DMS53 treated with DMSO at 0.1 percent for 48 hours (cell line): ENCODE measurements around the gene SORCS2.

Experiments
- DNase-seq: peaks from one replicate; lab custom pipeline; 2025; ENCODE audit not compliant: unreplicated experiment; lab: John Stamatoyannopoulos, UW

Gene SORCS2

DNA sequence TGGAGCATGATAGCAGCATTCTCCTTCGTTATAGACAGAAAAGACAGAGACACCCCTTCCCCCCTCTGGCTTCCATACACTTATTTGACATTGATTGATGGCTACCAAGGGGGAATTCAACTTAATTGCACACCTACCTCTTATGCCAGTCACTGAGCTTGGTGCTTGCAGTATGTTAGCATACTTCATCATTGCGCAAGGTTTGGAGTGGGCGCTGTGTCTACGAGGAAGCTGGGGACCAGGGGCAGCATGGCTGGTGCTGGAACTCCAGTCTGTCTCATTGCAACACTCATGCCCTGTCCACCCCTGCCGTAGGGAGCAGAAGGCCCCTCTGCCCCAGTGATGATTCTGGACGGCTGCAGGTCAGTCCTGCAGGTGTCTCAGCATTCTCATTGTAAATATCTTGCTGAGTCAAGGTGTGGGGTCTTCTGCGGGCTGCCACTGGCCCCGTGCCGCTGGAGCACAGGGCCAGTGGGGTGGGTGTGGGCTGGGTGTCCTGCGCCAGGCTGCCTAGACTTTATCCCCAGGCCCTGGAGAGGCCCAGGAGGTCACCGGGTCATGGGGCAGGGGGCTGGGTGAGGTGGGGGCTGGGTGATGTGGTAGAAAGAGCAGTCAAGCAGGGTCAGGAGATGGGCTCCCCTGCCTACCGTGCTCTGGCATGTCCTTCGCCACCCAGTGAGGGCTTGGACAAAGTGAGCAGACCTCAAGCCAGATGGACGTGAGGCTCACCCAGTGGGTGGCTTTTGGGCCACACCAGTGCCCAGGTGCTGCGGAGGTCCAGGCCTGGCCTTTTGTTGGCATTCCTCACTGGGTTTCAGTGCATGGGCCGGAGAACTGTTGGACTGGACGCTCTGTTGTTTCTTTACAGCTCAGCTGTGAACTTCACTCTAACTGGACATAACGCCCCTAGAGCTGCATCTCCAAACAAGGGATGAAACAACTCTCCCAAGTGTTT is 156.9 kb downstream of the SORCS2 start:
- no peak for DNase-seq

DNA sequence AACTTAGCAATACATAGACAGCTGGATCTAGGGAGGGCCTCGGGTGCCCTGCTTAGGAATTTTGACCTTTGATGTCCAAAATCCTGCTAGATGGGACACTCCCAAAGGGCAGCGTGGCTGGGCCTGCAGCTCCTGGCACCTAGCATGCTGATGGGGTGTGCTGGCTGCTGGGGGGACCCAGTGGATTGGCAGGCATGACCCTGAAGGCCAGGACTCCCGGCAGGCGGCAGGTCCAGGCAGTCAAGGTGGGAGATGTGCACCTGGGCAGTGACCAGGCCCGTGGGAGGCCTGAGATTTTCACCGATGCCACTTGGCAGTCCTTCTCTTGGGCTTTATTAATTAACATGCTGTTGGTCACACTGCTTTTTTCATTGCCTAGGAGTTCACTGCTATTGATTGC is 158.1 kb downstream of the SORCS2 start:
- DNase-seq, result no peak

DNA sequence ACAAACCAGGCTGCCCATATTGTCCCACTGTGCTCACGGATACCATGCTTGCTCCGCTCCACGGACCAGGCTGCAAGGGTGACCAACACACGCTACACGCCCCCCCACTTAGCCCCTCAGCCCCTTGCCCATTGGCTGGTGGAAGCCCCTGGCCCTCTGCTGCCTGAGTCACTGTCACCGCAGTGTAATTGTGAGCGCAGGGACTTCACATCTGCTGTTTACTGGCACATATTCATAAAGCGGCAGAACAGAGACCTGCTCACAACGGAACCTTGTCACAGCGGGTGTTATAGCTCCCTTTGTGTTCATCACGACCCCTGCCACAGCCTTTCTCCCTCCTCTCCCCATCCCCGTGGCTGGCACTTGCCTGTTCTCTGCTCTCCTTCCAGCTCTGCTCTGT is 158.7 kb downstream of the SORCS2 start:
- DNase-seq, result no peak

DNA sequence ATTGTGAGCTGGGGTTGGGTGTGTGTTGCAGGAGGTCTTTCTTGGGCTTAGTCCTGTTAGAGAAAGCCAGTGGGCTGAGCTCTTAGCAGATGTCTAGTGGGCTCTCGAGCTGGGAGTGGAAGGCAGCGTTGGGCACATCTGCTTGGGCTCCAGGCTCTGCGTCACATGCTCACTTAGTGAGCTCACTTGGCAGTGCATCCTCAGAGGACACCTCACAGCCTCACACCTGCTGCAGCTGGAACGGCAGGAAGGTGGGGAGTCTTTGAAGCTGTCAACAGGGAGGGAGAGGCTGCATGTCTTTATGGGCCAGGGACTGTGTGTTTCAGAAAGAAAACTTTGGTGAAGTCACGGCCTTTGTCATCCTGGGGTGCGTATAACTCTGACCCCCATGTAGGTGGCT is 160.1 kb downstream of the SORCS2 start:
- DNase-seq, result peak; percentile 31

DNA sequence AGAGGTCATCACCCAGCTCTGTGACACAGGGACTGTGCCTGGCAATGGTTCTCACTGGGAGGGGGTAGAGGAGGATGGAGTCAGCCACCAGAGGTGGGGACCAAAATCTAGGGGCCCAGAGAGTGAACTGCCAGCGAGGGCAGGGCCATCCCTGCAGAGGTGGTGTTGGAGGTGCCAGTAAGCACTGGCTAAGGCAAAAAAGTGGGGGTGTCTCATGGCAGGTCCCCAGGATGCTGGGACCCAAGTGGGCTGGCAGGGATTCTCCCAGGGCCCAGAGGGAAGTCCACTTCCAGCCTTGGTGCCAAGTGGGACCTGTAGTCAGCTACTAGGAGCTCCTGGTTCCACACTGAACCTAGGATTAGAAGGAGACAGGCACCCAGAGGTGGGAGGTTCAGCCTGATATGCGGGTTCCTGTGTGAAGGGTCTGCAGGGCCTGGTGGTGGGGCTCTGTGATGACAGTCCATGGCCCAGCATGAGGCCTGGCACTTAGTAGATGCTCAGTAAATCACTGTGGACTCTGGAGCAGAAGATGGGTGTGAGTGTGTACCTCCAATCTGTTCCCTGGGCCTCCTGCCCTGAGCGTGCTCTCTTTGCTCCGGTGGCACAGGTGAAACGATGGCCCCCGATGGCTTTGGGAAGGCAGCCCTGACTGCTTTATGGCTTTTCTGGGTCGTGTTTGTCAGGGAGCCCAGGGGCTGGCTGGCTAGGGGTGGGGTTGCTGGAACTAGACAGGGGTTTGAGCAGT is 160.9 kb downstream of the SORCS2 start:
- DNase-seq, result no peak

DNA sequence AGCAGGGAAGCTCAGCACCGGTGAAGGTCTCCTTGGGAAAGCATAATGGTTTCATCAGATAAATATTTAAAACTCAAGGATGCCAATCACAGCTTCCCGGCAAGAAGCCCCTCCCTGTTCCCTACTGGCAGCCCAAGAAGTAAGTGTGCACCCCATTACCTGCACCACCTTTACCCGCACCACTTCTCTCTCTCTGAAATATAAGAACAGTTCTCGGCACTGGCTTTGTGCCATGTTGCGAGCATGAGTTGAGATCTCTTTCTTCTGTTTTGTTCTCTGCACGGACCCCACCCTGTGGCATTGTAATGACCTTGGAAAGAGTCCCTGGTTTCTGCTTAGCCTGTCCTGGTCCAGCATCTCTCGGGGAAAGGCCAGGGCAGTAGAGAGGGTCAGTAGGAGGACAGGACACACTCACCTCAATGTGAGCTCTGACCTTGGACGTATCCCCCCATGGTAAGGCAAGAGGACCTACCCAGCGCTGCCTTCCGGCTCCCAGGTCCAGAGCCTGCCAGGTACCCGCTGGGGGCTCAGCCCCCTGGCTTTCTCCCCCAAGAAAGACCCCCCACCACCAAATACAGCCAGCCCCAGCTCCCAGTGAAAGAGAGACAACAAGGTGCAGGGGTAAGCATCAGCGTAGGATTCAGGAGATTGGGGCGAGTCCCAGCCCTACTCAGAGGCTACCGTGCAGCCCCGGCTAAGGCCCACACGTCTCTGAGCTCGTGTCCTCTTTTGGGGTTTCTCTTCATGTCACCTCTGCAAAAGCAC is 161.7 kb downstream of the SORCS2 start:
- DNase-seq, result no peak

DNA sequence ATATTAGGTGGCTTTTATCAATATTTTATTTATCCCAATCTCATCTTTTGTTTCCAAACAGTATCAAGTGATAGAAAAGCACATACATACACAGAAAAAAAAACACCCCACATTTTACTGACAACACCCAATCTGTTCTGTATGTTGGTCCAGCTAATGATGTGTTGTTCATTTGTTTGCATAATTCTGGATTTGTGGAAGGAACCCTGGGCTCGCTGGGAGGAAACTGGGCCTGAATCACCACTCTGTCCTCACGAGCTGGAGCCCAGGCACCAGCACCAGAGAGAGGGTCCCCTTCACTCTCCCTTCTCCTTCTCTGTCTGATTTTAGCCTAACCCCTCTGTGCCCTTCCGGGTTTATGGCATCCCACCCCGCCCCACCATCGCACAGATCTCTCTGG is 162.6 kb downstream of the SORCS2 start:
- DNase-seq, result no peak

DNA sequence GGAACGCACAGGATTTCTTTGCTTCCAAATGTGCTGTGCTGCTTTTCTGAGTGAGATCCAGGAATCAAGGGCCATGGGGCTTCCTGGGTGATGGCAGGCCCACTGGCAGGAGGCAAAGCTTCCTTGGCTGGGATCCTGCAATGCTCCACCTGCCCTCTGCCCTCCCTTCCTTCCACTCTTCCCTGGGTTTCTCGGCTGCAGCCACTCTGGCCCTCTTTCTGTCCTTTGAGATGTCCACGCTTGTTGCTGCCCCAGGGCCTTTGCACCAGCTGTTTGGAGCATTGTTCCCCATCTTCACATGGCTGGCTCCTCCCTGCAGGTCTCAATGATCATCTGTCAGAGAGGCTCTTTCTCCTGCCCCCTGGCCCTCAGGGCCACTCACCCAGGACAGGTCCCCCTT is 163.5 kb downstream of the SORCS2 start:
- DNase-seq, result no peak

DNA sequence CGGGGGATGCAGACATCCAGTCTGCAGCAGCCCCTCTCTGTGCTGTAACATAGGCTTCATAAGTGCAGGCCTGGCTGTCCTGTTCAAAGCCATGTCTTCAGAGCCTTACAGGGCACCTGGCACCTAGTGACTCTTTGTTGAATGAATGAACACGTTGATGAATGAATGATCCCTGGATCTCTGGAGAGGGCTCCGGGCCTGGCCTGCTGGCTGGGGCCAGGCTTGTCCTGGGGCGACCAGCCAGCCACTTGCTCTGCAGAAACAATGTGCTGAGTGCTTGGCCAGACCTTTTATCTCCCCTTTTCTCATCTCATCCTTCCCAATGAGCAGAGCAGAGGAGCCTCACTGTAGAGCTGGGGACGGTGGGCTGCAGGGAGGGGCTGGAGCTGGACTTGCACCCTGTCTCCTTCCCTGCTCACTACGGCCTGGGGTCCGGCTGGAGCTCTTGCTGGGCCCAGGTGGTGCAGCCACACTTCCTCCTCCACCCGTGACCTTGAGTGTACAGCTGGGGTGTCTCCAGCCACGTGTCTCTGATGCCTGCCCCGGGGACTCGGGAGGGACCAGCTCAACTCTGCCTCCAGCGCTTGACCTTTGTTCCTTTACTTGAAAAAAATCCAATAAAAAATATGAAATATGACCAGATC is 164.5 kb downstream of the SORCS2 start:
- no peak for DNase-seq

DNA sequence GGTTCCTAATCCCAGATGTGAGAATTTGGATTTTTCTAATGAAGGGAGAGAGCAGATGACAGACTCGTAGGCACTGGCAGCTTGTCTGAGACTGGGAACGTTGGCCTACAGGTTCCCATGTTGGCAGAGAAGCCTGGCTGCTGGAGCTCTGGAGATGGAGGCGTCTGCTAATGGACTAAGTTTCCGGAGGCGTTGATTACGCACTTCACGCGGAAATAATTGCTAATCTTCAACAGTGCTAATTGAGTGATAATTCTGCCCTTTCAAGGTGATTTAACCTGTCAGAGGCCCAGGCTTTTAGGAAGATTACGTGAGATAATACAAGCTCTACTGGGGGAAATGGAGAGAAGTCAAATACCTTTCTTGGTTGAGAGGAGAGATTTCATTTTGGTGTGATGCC is 165.0 kb downstream of the SORCS2 start:
- DNase-seq, result no peak

DNA sequence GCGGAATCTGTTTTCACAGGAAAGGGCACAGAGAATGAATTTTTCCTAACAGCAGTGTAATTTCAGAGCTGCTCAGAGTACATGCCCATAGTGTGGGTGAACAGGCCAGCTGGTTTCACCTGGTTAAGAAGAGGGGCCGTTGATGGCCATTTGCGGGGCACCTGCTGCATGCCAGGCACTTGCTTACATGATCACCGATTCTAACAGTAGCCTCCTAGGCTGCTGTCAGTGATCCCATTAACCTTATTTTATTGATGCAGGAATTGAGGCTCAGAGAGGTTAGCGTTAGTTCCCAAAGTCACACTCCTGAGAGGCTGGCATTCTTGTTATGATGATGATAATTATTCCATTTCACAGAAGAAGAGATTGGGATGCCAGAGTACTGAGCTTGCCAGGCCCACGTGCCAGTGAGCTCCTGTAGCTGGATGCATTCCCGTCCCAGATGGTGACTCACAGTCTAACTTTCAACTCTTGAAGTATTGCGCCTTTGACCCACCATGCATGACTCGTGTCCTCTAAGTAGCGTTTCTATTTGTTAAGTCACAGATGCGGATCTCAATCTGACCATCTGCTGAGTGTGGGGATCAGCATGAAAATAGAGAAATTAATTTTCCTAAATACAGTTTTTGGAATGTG is 165.9 kb downstream of the SORCS2 start:
- peak; percentile 44 for DNase-seq

DNA sequence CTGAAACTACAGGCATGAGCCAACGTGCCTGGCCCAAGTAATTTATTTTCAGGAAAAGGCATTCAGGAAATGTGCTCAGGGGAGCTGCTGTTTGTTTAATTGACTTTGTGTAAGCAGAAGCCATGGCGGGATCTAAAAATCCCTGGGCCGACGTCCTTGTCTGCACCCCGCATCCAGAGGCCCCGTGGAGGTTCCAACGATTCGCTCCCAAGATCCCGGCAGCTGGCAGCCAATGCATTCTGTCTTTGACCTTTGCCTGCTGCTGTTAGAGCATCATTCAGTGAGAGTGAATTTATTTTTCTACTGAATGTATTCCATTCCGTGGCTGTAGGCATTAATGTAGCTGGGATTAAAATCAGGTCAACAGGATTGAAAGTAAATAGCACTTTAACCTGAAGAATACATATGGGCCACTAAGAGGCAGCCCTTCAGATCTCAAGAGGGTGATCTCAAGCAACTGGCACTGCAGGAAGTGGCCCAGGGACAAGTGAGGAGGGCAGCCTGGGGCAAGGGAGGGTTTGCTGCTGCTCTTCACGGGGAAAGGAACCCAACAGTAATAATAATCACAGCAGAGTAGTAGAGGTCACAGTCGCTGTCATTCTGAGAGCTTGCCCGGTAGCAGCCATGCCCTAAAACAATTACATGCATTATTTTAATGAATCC is 167.2 kb downstream of the SORCS2 start:
- peak; percentile 86 for DNase-seq

DNA sequence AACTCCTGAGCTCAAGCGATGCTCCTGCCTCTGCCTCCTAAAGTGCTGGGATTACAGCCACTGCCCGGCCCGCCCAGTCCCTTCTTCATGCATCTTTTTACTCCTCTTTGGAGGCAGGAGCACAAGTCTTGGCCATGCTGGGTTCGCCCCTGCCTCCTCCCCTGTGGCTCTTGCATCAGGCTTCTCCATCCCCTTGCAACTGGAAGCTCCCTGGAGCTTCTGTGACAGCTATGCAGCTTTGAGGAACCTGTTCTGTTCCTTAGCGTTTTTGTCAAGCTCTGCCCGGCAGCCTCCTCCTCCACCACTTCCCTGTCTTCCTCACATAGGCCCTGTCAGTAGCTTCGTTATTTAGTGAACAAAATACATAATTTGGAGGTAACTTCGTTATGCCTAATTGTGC is 168.5 kb downstream of the SORCS2 start:
- no peak for DNase-seq

DNA sequence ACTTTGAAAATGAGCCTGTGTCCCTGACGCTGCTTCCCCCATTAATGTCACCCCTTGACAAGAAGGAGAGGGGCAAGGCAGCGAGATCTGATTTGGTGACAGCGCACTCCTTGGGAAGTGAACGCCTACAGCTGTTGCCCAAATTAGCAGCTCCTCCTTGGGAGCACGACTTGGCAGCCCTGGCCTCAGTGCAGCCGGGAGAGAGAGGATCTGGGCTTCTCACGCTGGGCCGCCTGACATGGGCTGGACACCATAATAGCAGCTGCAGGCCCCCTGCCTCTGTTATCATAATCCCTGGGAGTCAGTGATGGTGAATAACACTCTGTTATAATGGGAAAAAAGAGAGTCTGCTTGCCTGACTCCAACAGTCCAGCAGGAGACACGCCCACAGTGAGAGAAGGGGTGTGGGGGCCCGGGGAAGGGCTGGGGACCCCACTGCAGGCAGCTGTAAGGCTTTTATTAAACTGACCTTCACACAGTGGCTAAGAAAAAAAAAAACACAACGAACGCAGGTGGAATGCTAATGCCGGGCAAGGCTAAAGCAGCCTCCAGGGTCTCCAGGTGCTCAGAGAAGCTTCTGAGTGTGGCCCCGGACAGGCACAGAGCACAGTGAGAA is 169.1 kb downstream of the SORCS2 start:
- DNase-seq, result no peak

DNA sequence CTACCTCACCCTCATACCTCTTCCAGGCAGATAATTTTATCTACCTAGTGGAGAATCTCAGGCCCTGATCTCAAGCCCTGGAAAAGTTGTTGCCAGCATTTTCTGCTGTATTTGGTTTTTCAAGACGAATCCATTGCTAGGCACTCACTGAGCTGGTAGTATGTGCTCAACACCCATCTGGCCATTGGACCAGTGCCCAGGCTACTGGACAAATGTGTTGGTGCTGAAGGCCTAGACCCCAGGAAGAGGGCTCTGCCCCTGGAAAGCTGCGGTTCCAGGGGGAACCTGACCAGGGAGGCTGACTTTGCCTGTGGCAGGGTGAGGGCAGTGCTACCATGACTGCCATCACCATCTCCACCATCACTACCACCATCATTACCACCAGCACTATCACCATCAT is 170.0 kb downstream of the SORCS2 start:
- DNase-seq, result no peak

DNA sequence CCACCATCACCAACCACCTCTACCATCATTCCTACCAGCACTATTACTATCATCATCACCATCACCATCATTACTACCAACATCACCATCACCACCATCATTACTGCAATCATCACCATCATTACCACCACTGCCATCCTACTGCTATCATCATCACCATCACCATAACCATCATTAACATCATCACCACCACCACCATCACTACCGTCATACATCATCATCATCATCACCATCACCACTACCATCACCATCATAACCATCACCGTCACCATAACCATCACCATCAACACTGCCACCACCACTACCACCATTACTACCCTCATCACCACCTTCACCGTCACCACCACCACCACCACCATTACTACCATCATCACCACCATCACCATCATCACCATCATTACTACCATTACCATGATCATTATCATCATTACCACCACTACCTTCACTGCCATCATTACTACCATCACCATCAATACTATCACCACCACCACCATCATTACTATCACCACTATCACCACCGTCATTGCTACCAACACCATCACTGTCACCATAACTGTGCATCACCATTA is 170.6 kb downstream of the SORCS2 start:
- no peak for DNase-seq

DNA sequence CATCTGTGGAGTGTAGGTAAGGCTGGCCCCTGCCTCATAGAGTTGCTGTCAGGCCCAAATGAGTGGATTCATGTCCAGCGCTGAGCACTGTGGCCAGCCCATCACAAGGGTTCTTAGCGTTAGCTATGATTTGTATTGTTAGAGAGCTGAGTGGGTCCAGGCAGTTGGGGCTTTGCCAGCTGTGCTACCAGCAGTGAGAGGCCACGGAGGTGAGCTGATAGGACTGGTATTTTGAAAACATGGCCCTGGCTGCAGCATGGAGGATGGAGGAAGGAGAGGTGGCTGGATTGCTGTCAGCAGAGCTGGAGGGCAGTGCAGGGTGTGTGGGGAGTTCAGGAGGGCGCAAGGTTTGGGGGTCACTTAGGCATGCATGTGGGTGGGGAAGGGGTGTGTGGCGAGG is 172.6 kb downstream of the SORCS2 start:
- no peak for DNase-seq

DNA sequence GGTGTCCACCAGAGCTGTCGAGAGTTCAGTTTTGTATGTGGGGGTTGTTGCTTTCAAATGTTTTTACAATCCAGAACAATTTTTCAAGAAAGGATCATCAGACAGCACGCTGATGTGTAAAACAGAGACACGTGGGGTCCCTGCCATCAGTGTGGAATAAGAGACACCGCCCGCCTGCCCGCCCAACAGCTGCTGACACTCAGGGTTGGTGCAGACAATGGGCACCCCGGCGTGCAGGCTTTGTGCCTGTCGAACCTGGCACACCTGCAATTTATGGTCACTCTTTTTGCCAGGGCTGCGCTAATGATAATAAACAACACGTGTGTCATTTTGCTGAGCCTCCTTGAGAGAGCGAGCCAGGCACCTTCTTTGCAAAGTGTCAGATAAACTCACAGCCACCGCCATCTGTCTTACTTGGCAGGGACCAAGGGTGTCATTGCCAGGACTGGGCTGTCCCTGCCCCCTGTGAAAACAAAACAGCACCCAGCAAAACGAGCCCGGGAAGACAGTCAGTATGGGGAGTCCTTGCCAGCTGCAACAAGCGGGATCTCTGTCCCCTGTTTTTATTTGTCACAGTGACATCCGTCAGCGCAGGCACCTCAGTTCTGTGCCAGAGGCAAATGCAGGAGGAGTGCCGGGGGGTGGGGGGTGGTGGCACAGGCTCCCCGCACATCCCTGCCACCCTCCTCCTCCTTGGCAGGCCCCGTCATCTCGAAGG is 173.3 kb downstream of the SORCS2 start:
- no peak for DNase-seq
